ENCODE measurements around the gene PRPF19. TPM values are rescaled to one million over a fixed set of nuclear protein-coding genes. Genes with fewer than 3 reads are reported as not detected.

PRPF19 gene
- total and polyA plus RNA-seq, 9 of the 15 experiments (the other 6 are each of a cell fraction or from before 2014, with no cell fraction given) = 9.4 to 212 (median 73.2) TPM

- no peak for TF ChIP-seq XRCC3 (IDR thresholded peaks at IDR 0.05)
- no peak for TF ChIP-seq DNMT1 (IDR thresholded peaks at IDR 0.05)
- no peak for TF ChIP-seq MEF2A (IDR thresholded peaks at IDR 0.05; ENCODE audit: control insufficient read depth, low read depth, low read length)
- TF ChIP-seq FOXK2 (conservative IDR thresholded peaks at IDR 0.05 in 1 of 2, IDR thresholded peaks at IDR 0.05 in 1 of 2; ENCODE audit: low read depth in 2 of 2) = peak in 1 of 2 experiments; percentile 41; a peak in 1 of 4 replicates
- TF ChIP-seq ZNF398 (CRISPR knock-in tag; IDR thresholded peaks at IDR 0.05) = no peak
- TF ChIP-seq ATF6 (CRISPR knock-in tag; IDR thresholded peaks at IDR 0.05) = peak; percentile 99
- no peak for TF ChIP-seq CBX1 (IDR thresholded peaks at IDR 0.05; ENCODE audit: low read depth)
- peak; percentile 15; the same call in 1 of the 2 replicates for TF ChIP-seq E2F1 (CRISPR knock-in tag; IDR thresholded peaks at IDR 0.05)
- TF ChIP-seq FOXP1 (CRISPR knock-in tag; IDR thresholded peaks at IDR 0.05) = no peak; the same call in 1 of the 2 replicates
- TF ChIP-seq NR4A1 (CRISPR knock-in tag; IDR thresholded peaks at IDR 0.05) = no peak
- TF ChIP-seq NR4A1 (tag; IDR thresholded peaks at IDR 0.05) = 0 out of 2 replicates have a peak, but pooled peaks have one; percentile 49
- TF ChIP-seq SMAD4 (CRISPR knock-in tag; conservative IDR thresholded peaks at IDR 0.05) = no peak
- TF ChIP-seq HMGN3 (IDR thresholded peaks at IDR 0.05; ENCODE audit: borderline replicate concordance, extremely low read depth, insufficient read length, low read depth, low read length) = no peak
- no peak for TF ChIP-seq ZNF174 (CRISPR knock-in tag; IDR thresholded peaks at IDR 0.05)
- TF ChIP-seq, protein P1, sequence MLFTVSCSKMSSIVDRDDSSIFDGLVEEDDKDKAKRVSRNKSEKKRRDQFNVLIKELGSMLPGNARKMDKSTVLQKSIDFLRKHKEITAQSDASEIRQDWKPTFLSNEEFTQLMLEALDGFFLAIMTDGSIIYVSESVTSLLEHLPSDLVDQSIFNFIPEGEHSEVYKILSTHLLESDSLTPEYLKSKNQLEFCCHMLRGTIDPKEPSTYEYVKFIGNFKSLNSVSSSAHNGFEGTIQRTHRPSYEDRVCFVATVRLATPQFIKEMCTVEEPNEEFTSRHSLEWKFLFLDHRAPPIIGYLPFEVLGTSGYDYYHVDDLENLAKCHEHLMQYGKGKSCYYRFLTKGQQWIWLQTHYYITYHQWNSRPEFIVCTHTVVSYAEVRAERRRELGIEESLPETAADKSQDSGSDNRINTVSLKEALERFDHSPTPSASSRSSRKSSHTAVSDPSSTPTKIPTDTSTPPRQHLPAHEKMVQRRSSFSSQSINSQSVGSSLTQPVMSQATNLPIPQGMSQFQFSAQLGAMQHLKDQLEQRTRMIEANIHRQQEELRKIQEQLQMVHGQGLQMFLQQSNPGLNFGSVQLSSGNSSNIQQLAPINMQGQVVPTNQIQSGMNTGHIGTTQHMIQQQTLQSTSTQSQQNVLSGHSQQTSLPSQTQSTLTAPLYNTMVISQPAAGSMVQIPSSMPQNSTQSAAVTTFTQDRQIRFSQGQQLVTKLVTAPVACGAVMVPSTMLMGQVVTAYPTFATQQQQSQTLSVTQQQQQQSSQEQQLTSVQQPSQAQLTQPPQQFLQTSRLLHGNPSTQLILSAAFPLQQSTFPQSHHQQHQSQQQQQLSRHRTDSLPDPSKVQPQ (CRISPR knock-in tag; IDR thresholded peaks at IDR 0.05; ENCODE audit: borderline replicate concordance) = no peak
- no peak for TF ChIP-seq ZNF764 (CRISPR knock-in tag; IDR thresholded peaks at IDR 0.05; ENCODE audit: low read depth)
- TF ChIP-seq POLR2H (tag; IDR thresholded peaks at IDR 0.05; ENCODE audit: low read depth) = no peak
- TF ChIP-seq PTBP1 (IDR thresholded peaks at IDR 0.05; ENCODE audit: low read depth, low read length) = no peak
Observed at GRCh38 chr11:60913793-60914632, 7.6 kb upstream of the PRPF19 start, which contains the start of gene TMEM109 (continued).
